ENCODE results near the gene P3H1.
"Not testable (repeated sequence)": the region's sequence is repeated elsewhere in the genome, so short reads cannot be mapped to it uniquely, and the experiment has no call there.

P3H1 gene

DNA sequence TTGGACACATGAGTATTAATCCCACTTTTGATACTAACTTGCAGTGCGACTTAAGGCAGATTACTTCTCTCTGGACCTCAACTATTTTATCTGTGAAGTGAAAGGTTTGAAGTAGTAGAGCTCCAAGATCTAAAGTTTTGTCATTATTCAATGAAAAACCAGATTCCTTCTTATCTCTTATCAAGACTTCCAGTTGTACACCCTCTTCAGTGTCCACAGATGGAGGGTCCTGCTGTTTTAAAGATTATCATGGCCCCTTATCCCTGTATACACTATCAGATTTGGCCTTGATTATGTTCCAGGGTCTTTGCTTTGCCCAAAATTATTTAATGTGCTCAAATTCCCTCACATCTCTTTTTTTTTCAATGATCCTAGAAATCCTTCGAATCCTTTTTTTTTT, 1.3 kb upstream of the P3H1 start:
- no peak for DNase-seq

DNA sequence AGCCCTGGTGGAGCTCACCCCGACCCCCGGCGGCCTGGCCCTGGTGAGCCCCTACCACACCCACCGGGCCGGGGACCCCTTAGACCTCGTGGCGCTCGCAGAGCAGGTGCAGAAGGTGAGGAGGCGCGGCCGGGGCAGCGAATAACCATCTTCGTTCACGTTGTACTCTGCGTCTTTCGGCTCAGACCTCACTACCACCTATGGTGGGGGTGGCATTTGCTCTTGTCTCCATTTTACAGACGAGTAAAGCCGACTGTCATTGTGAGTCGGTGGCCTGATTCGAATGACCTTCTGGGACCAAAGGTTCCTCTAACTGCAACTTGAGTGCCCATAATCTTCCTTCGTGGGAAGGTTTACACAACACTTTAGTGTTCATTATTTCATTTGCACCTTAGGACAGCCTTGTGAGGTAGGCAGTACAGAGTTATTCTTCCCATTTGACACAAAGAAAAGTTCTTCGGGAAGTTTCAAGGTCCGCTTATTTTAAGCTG, 727 bp upstream of the P3H1 start:
- no peak for DNase-seq

DNA sequence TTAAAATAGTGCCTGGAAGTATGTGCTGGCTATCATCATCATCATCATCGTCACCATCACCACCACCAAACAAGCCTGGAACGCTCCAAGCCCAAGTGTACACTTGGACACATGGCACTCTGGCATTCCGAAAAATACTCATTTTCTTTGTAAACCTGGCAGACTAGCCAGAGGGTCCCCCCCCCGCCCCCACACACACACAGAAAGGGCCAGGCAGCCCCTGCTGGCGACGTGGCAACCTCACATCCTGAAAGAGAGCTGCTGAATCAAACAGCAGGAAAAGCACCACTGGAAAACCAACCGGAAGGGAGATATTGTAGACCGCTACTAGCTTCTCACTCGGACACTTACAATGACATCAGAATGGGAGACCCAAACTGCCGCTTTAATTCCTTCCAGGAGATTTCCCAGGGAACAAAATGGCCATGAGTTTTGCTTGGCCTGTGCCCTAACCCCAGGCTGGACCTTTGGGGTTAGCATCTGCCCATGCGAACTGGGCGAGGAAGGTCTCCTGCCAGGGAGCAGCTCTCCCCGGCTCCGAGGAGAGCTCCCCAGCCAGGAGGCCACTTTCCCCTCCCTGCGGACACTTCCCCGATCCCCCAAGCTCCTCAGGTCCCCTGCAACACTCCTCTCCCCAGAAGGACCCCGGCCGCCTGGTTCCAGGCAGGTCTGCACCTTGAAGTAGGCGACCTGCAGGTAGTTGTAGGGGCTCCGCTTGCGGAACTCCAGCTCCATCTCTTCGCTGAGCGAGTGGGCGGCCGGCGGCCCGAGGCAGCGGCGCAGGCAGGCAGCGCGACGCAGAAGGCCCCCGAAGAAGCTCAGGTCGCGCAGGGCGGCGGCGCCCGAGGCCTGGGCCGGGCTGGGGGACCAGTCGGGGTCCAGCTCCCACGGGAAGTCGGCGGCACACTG, 742 bp downstream of the P3H1 start:
- DNase-seq: peak in 2 of 5 donors; percentile 19 to 33

DNA sequence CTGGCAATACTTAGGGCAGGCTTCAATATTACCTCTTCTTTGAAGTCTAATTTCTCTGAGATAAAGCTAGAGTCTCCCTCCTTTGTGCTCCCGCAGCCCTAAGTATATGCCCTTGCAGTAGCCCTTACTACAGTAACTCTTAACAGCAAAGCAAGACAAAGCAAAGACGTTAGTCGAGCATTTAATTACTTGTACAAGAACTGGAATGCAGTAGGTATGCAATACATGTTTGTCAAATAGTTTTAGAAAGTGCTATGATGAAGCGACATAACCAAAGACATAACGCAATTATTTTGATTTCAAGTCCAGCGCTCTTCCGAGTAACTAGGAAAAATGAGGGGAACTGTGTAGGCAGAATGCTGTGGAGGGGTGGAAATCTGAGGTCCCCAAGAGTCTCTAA, 1.6 kb downstream of the P3H1 start:
- DNase-seq: no peak

DNA sequence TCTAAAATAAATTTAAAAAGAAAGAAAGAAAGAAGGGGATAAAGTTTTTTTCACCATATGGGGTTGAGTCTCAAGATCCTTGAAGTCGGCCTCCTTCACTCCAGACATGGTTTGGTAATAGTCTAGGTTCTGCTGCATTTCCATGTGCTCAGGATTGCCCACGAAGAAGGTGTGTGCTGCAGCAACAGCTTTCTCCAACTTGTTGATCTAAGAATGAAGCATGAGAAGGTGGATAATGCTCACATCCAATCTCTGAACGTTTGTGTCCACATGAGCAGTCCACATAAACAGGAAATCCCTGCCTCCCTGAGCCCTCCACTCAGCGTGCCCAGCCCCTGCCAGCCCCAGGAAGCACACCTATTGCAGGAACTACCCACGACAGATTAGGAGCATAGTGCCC, 4.6 kb downstream of the P3H1 start:
- DNase-seq: no peak

DNA sequence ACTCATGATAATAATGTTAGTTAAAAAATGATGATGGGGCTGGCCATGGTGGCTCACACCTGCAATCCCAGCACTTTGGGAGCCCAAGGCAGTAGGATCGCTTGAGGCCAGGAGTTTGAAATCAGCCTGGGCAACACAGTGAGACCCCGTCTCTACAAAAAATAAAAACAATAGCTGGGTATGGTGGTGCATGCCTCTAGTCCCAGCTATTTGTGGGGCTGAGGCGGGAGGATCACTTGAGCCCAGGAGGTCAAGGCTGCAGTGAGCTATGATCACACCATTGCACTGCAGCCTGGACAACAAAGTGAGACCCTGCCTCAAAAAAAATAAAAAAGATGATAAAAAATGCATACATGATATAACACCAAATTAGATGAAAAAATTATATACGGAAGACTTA, 5.3 kb downstream of the P3H1 start:
- no peak for DNase-seq

DNA sequence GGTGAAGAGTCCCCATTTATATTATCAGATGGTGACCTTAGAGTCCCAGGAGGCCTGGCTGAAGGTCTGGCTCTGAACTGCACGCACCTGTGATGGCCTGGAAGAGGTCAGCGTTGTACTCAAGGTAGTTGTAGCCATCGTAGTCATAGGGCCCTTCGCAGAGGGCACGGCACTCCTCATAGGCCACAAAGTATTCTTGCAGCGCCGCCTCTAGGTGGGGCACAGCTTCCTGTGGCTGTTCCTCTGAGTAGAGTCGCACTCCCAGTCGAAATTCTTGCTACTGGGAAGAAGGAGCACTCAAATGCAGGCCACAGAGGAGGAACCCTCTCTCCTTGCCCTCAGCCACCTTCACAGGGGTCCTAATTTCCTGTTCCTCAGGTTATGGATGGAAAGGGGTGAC, 7.7 kb downstream of the P3H1 start:
- no peak for DNase-seq

DNA sequence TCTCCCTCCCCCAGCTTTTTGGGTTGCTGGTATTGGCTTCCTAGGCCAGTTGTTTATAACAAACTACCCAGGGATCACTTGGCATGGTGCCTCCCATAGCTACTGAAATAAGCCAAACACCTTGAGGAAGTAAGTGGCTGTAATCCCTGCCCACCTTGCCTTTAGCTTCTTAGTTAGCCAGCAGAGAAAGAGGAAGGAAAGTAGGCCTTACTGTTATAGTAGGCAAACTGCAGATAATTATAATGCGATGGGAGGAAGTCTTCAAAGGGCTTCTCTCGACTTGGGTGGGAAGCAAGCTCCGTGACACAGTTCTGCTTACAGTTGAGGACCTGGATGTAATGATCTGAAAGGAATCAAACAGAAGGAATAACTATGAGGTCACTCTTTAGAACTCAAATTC, 8.2 kb downstream of the P3H1 start:
- no peak for DNase-seq

DNA sequence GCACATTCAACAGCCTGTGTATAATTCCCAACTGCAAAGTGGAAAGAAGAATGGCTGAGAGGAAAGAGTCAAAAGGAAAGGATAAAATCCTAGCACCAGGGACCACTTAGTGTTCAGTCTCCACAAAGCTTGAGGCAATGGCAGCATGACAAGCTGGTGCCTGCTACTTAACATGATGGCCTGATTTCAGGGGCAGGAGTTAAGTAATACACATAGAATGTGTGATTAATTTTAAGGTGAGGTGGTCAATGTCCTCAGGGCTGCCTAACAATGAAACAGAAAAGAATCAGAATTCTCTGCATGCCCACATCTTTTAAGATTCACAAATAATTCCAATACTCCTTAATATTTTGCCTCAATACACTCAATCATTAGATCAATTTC, 8.9 kb downstream of the P3H1 start:
- DNase-seq: no peak

DNA sequence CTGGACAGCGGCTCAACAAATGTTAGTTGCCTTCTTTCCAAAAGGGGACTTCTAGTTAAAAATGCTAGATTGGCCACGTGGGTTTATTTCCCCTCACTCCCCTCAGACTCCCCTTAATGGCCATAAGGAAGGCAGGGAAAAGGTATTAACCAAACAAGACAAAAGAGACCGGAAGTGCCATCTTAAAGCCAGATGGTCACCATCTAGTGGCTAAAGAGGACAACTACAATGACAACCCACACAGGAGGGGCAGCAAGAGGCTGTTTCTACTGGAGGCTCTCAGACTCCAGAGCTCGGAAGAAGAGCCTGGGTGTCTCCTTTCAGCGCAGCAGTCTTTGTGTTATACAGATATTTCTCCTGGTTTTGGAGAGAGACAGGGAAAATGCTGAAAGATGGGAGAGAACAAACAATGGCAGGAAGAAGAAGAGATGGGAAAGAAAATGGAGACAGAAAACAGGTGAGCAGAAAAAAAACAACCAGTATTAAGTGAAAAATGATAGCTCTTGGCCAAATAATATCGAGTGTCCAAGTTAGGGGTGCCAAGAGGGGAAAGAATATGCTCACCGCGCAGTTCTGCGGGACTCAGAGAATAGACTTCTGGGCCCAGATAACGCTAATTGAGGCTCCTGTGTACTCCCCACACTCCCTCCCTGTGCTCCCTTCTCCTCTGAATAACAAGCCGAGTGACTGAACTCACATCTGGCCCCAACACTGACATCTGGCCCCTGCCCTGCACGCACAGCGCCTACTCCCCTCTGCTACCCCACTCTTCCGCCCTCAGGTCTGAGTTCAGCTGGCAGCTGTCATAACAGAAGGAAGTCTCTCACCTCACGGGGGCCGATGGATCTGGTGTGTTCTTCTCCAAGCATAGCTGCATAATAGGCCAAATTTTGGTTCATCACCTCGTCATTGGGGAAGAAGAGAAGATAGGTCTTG, 9.6 kb downstream of the P3H1 start:
- peak in 1 of 5 donors; percentile 34 for DNase-seq

DNA sequence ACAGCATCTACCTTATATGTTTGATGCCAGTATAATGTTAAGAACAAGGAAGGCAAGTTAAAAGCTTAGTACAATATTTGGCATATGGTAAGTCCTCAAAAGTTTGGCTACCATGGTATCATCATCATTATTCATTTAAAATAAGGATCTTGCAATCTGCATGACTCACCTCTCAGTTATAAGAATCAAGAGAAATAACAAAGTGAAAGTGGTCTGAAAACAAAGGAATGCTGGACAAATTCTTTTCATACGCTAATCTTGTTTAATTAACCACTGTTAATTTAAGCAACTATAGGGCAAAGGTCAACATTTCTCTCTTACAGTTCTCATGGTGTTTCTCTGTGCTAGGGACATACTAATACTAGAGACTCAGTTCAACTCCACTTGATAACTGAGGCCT, 13.8 kb downstream of the P3H1 start:
- DNase-seq: no peak

DNA sequence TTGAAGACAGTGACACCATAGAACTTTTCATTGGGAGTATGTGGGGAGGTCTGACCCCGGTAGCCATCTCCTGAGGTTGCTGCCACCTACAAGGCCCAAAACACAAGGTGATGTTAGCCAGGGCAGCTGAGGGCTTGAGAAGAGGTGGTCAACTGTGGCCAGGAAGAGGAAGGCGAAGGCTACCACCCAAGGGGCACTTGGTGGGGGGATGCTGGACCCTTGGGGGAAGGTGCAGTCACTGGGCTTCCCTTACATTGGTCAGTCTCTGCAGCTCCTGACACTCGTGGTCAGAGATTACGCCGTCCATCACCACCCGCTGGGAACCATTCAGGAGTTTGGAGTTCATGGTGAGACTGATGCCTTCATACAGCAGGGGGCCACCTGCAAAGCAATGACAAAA, 14.5 kb downstream of the P3H1 start:
- no peak for DNase-seq

DNA sequence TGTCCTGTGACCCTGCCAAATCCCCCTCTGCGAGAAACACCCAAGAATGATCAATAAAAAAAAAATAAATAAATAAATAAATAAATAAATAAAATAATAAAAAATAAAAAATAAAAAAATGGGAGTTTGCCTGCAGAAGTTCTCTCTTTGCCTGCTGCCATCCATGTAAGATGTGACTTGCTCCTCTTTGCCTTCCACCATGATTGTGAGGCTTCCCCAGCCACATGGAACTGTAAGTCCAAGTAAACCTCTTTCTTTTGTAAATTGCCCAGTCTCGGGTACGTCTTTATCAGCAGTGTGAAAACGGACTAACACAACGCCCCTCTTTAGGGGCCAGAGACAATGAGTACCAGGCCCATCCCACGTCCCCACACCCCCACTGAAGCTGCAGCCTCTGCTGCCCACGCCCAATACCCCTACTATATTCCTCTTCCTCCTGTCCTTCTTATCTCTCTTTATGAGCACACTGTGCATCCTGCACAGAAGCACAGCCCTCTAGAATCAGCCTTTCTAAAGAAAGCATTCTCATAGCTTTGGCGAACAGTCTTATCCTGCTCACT, 15.2 kb downstream of the P3H1 start:
- DNase-seq: not testable (repeated sequence)

DNA sequence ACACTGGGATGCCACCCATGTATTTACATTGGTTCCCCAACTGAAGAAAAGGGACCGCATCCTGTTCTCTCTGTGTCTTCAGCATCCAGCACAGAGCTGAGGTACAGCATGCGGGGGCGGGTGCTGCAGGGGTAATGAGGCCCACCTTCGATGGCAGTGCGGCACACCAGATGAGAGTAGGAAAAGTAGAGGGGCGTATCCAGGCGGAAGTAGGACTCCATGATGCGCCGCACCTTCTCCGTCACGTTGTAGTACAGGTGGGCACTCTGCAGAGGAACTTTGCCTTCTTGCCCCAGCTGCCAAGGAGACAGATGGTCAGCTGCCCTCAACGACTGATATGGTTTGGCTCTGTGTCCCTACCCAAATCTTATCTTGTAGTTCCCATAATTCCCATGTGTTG, 16.8 kb downstream of the P3H1 start:
- DNase-seq: no peak

DNA sequence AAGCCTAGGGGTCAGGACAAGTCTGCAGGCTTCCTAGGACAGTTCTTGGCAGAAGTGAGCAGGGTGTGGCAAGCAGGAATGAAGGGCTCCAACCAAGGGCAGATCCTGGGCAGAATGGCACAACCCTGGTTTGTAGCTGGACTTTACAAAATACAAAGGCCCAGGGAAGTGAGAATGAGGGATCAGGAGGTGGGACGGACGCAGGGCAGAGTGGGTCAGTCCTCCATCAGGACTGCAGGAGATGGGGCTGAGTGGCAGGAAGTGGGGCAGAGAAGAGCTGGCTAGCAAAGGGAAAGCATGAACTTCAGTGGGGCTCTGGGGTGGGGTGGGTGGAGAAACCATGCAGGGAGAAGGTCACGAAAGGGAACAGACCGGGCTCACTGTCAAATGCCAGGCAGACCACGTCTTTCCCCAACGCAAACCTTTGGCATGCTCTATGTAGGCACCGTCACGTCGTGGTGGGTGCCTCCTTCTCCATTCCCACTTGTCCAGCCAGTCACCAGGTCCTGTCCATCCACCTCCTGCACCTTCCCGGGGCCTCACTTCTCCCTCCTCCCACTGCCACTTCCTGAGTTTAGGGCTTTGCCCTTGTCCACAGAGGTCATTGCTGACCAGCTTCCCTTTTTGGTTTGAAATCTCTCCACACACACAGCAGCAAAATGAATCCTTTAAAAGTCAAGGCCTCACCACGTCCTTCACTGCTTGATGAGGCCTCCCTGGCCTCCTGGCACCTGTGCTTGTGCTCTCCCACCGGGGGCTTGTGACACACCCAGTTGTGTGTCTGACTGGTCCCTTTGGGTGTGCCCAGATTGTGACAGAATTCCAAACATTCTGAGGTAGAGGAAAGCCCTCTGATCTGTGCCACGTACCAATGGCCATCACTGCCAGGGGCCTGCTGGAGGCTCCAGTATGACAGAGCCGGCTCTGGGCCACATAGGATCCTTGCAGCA, 18.1 kb downstream of the P3H1 start:
- no peak for DNase-seq

DNA sequence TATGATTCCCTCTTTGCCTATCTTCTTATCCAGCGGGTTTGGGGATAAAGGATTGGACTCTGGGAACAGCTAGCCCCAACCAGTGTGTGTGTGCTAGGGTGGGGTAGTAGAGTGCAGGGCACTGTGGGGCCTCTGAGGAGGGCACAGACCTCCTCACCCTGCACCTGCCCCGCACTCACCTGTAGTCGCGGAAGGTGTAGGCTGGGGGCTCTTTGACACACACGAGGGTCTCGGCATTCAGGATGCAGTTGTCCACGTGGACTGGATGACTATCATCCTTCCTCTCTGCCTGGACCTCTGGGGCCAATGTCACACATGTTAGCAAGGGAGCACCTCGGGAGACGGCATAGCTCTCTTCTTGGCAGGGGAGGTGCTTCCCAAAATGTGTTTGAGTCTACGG, 18.8 kb downstream of the P3H1 start:
- no peak for DNase-seq

DNA sequence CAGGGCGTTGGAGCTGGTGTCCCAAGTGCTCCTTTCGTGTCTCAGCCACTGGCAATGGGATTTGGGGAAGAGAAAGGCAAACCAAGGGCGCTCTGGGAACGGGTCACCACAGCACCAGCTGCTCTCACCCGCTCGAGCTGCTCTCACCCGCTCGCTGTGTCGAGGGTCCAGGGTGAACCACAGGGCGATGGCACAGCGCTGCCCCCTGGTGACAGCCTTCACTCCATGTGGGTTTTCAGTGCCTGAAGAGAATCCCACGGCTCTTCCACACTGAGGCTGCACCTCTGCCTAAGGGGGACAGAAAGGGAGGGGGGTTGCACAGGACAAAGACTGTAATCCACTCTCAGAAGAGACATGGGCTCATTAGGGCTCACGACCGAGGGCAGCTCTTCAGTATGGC, 19.7 kb downstream of the P3H1 start:
- DNase-seq: peak in 2 of 5 donors; percentile 25 to 37

DNA sequence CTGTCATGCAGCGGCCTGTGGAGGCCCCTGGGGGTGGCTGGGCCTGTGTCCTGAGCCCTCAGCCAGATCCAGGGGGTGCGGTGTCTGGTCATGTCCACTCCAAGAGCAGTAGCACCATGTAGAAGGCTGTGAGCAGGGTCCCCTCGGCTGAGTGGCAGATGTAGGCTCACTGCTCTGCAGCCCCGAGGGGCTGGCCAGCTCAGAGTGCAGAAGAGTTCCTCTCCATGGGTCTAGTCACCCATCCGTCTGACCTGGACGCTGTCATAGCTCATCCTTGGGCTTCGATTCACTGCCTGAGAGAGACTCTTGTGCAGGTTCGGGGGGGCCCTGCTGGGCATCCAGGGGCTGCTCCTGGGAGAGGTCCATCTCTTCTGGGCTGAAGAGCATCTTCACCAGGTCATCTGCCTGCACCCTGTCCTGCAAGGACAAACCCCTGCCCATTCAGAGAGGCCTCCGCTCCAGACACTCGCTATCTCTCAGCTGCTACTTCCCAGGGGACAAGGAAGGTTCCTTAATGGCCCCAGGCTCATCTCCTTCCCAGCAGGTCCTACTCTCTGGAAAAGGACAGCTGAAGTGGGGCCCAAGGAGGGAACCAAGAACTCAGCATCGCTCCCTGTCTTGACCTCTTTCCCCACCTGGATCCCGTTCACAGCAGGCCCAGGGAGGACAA, 20.3 kb downstream of the P3H1 start:
- DNase-seq: no peak

DNA sequence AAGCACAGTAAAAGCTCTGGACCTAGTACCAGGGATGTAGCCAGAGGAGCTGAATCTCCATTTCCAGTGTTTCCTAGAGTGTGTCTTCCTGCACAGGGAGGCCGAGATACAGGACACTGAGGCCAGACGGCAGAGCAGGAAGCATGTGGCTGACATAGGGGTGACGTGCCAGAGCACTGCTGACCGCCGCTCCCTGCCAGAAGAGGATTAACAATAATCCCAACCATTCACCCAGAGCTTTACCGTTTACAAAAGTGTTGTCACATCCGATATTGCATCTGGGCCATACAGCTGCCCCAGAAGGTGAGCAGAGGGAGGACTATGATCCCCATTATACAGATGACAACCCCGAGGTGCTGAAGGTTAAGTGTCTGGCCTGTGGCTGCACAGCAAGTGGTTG, 21.0 kb downstream of the P3H1 start:
- DNase-seq: no peak

DNA sequence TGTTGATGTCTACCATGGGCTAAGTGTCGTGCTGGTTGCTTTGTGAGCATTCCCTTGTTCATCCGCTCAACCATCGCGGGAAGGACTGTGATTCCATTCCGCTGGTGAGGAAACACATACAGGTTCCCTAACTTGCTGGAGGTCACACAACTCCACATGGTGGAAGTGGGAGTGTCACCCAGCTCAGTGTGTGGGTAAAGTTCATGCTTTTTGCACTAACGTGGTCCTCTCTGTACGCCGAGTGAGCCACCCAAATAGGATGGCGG, 22.7 kb downstream of the P3H1 start:
- no peak for DNase-seq

DNA sequence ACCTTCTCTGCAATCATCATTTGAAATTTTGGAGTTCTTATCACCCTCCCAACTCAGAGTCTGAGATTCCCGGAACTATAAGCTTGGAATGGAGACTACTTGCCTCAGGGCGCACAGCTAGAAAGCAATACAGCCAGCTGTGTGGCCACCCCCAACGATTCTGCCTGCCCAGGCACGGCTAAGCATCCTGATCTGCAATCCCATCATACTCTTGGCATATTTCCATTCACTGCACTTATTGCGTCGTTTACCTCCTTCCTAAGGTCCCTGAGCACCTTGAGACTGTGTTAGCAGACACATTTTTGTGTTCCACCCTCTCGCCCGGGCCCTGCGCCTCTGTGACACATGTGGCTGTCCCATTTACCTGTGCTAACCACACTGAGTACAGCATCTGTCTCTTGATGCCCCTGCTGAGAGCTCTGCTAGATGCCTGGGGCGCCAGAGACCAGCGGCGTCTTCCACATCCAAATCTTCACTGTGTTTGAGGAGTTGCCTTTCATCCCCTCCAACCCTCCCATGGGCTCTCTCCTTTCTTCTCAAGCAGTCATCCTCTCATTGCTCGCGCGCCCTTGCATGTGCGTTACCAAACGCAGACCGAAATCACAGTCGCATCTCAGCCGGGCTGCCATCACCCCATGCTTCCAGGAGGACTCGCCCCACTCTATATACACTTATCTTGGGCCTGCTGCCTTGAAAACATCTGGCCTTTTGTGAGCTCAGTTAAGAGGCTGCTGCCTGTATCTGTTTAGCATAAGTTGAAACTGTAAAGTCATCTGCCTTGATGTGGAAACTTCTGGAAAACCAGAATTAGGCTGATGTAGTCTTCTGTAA, 23.3 kb downstream of the P3H1 start:
- DNase-seq: no peak

All from T-helper 1 cell (primary cell).